ENCODE results near the gene GBX2. TPM values are rescaled to one million over a fixed set of nuclear protein-coding genes. Genes with fewer than 3 reads are reported as not detected.
A peak's percentile ranks its signal among the peaks of the same experiment; 100 is the strongest.

Gene GBX2
- total and polyA plus RNA-seq, 2 experiments from 2014 or later, result 0.45 TPM; not detected in 1

DNA sequence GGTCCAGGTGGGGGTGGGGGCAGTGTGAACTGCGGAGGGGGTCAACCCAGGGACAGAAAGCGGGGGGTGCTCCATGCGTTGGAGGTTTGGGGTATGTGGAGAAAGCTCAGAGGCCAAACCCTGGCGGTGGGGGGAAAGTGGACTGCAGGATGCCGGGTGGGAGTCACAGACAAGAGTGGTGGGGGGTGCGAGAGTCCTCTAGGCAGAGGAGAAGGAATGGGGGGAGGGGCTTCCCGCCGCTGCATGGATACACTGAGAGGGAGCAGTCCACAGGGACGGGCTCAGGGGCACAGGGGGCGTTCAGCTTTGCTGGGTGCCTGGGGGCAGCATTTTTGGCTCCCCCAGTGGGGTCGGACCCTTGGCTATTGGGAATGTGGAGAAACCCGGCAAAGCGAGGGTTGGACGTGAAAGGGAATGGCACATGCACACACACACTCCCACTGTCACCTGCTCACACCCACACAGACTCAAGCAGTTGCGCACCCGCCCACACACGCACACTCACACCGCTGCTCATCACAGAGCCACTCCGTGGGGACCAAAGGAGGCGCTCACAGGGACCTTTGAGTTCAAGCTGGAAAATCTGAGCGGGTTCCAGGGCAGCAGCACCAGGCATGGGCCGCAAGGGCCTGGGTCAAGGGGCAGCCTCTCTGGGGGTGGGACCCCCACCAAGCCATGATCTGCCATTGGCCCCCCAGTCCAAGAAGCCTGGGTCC lies 7.7 kb downstream of the GBX2 start:
- Histone ChIP-seq H3K4me2 (no peak overlapping the region), H3K27ac (no peak overlapping the region), H2AFZ (no peak overlapping the region), H3K4me3 (no peak overlapping the region), H3K4me1 (ENCODE audit: insufficient read depth) (peaks cover 13% of the 10 kb centered on the region), H3K27me3 (peaks cover 94% of the 10 kb centered on the region), H3K79me2 (no peaks in the 10 kb centered on the region), H3K36me3 (replicated peaks; ENCODE audit: insufficient read depth, low read depth) (no peaks in the 10 kb centered on the region), H3K9me3 (ENCODE audit: low read depth) (no peaks in the 10 kb centered on the region), H4K20me1 (ENCODE audit: insufficient read depth, poor library complexity, severe bottlenecking) (no peaks in the 10 kb centered on the region), H3K9me2 (replicated peaks; ENCODE audit: insufficient read depth) (no peaks in the 10 kb centered on the region)
- no peak for DNase-seq (ENCODE audit: low spot score)
- WGBS (ENCODE audit: low lambda C conversion rate, missing lambda C conversion rate), result 52% methylated on average over 12 of the region's 22 CpGs
- no peak for TF ChIP-seq EZH2 (IDR thresholded peaks at IDR 0.05; ENCODE audit: borderline replicate concordance)
- TF ChIP-seq, protein P1, sequence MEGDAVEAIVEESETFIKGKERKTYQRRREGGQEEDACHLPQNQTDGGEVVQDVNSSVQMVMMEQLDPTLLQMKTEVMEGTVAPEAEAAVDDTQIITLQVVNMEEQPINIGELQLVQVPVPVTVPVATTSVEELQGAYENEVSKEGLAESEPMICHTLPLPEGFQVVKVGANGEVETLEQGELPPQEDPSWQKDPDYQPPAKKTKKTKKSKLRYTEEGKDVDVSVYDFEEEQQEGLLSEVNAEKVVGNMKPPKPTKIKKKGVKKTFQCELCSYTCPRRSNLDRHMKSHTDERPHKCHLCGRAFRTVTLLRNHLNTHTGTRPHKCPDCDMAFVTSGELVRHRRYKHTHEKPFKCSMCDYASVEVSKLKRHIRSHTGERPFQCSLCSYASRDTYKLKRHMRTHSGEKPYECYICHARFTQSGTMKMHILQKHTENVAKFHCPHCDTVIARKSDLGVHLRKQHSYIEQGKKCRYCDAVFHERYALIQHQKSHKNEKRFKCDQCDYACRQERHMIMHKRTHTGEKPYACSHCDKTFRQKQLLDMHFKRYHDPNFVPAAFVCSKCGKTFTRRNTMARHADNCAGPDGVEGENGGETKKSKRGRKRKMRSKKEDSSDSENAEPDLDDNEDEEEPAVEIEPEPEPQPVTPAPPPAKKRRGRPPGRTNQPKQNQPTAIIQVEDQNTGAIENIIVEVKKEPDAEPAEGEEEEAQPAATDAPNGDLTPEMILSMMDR (IDR thresholded peaks at IDR 0.05; ENCODE audit: poor library complexity), result no peak
- TF ChIP-seq EZH2phosphoT487 (IDR thresholded peaks at IDR 0.05; ENCODE audit: low read depth, severe bottlenecking, unreplicated experiment), result no peak

DNA sequence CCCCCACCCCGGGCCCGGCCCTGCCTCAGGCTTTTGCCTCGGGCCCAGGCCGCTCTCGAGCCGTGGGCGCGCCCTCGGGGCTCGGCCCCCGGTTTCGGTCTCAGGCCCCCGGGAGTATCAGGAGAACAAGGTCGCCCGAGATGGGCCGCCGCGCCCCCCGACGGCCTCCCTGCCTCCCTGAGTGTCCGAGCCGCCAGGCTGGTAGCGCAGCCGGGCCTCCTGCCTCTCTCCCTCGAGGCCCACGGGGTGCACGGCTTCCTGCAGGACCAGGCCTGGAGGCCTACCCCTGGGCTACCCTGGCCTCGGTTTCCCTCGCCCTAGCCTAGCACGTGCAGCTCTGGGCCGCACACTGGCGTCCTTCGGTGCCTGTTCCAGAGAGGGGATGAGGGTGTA lies 8.4 kb downstream of the GBX2 start:
- 9% methylated on average over 19 of the region's 33 CpGs for WGBS (ENCODE audit: low lambda C conversion rate, missing lambda C conversion rate)
- H2AFZ ChIP-seq, result no peak overlapping the region
- peaks cover 11% of the 10 kb centered on the region for H3K4me1 ChIP-seq (ENCODE audit: insufficient read depth)
- no peaks in the 10 kb centered on the region for H3K9me3 ChIP-seq (ENCODE audit: low read depth)
- H3K79me2 ChIP-seq, result no peaks in the 10 kb centered on the region
- no peak overlapping the region for H3K4me3 ChIP-seq
- peaks cover 87% of the 10 kb centered on the region for H3K27me3 ChIP-seq
- TF ChIP-seq EZH2phosphoT487 (IDR thresholded peaks at IDR 0.05; ENCODE audit: low read depth, severe bottlenecking, unreplicated experiment) (no peak), EZH2 (IDR thresholded peaks at IDR 0.05; ENCODE audit: borderline replicate concordance) (peak; percentile 82)
- no peak overlapping the region for H3K27ac ChIP-seq
- no peaks in the 10 kb centered on the region for H4K20me1 ChIP-seq (ENCODE audit: insufficient read depth, poor library complexity, severe bottlenecking)
- no peak for DNase-seq (ENCODE audit: low spot score)
- H3K9me2 ChIP-seq (replicated peaks; ENCODE audit: insufficient read depth), result no peaks in the 10 kb centered on the region
- H3K4me2 ChIP-seq, result peak overlapping the region; percentile 41
- H3K36me3 ChIP-seq (replicated peaks; ENCODE audit: insufficient read depth, low read depth), result no peaks in the 10 kb centered on the region

DNA sequence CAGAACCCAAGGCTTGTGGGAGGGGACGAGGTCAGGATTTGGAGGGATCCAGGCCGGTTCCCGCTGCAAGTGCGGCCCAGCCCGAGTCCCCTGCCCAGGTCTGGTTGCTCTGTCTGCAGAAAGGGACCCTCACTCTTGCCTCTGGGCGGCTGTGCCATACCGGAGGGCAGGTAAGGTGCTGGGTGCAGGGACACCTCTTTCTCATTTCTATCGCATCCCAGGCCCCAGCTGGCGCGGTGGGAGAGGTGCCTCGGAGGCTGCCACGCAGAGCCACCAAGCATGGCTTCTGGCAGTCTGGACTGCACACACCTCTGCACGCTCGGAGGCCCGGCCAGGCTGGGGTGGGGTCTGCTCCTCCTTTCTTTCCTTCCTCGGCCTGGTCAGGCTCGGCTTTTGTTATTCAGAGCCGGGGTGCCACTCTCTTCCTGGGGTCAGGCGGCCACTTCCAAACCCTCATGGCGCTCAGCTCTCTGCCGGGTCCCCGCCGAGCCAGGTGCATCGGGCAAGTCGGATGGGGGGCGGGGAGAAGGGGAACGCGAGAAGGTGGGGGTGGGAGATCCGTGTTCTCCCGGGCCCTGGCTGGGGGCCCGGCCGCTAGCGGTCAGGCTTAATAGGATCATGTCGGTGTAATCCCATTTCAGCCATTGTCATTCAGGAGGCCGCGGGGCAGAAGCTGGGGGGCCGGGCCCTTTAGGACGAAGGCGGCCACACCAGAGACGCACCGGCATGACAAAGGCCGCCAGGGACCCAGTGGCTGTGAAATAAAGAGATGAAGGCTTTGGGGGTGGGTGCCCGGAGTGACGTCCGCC lies 9.0 kb downstream of the GBX2 start:
- H3K27me3 ChIP-seq, result peaks cover 81% of the 10 kb centered on the region

More for the DNA sequence above, 9.0 kb downstream of the GBX2 start:
- Histone ChIP-seq H3K27ac (no peak overlapping the region), H3K9me3 (ENCODE audit: low read depth) (no peaks in the 10 kb centered on the region), H2AFZ (no peak overlapping the region), H3K36me3 (replicated peaks; ENCODE audit: insufficient read depth, low read depth) (no peaks in the 10 kb centered on the region), H4K20me1 (ENCODE audit: insufficient read depth, poor library complexity, severe bottlenecking) (no peaks in the 10 kb centered on the region), H3K79me2 (no peaks in the 10 kb centered on the region), H3K4me3 (no peak overlapping the region), H3K9me2 (replicated peaks; ENCODE audit: insufficient read depth) (no peaks in the 10 kb centered on the region), H3K4me1 (ENCODE audit: insufficient read depth) (peaks cover 5% of the 10 kb centered on the region), H3K4me2 (peak overlapping the region; percentile 41)
- WGBS (ENCODE audit: low lambda C conversion rate, missing lambda C conversion rate), result 12% methylated on average over 33 of the region's 45 CpGs
- DNase-seq (ENCODE audit: low spot score), result no peak
- peak; percentile 79 for TF ChIP-seq EZH2phosphoT487 (IDR thresholded peaks at IDR 0.05; ENCODE audit: low read depth, severe bottlenecking, unreplicated experiment)
- TF ChIP-seq, protein P1 (IDR thresholded peaks at IDR 0.05; ENCODE audit: poor library complexity), result no peak

Data from hepatocyte (in vitro differentiated cells).